GM12891 (cell line): Measurements from ENCODE around the gene KCNJ9.

ENCODE experiments used
- PAX5 ChIP-seq: IDR thresholded peaks from 2 replicates; pipeline ENCODE4 v1.6.1; 2011; ENCODE audit warnings: low read length, moderate library complexity, mild to moderate bottlenecking; ENCODE audit not compliant: insufficient read depth, severe bottlenecking
- POLR2A ChIP-seq: IDR thresholded peaks from 2 replicates; pipeline ENCODE4 v1.6.1; 2011; ENCODE audit warnings: low read depth, low read length, control low read depth
- POLR2AphosphoS5 ChIP-seq: IDR thresholded peaks from 2 replicates; pipeline ENCODE4 v1.6.1; 2011; ENCODE audit warnings: low read depth, low read length, control low read depth
- TAF1 ChIP-seq: IDR thresholded peaks from 2 replicates; pipeline ENCODE4 v1.6.1; 2011; ENCODE audit warnings: low read depth, low read length, control low read depth

DNA sequence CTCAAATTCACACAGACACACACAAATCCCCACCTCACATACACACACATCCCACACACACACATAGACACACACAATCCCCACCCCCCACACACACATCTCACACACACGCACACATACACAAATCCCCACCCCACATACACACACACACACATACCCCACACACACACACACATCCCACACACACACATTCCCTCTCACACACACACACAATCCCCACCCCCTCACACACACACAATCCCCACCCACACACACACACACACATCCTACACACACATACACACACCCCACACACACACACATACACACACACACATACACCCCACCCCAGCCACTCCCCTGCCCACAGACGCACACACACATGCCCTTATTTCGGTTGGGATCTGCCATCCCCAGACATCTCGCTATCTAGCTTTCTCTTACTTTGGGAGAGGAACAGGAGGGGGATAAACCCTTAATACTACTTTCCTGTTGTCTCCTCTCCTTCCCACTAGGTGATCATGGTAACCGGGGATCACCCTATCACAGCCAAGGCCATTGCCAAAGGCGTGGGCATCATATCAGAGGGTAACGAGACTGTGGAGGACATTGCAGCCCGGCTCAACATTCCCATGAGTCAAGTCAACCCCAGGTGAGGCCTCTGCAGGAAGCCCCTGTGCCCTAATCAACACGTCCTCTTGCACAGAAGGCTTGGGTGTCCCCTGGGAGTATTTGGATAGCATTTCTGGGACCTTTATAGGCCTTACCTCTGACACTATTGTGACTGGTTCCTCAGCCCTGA is 52.8 kb downstream of the KCNJ9 start:
- no peak for TF ChIP-seq POLR2A
- no peak for TF ChIP-seq TAF1
- TF ChIP-seq POLR2AphosphoS5, result no peak
- no peak for TF ChIP-seq PAX5
